Heart right ventricle (tissue), 16 donors: ENCODE measurements around the gene NHS. TPM values are rescaled to one million over a fixed set of nuclear protein-coding genes. Genes with fewer than 3 reads are reported as not detected.
A peak's percentile ranks its signal among the peaks of the same experiment; 100 is the strongest.

Source experiments
- ATAC-seq, 8 donors: fragments of 200-7000 bp; cut with Tn5 transposase; one replicate each; pipeline ENCODE4 v1.9.1; 2020; ENCODE audit warnings: mild to moderate bottlenecking in 8 of 8, moderate library complexity in 8 of 8, moderate number of reproducible peaks in 1 of 8
- DNase-seq, 2 donors: peaks; one replicate each; pipeline ENCODE4 v3.0.0-alpha.2; 2020
- H3K27ac ChIP-seq, 10 donors: fragments of 200-600 bp; sonication (generic) in 2 of 10; one replicate each; pipeline versions ENCODE4 v1.5.0 to v1.8.0; 2020 to 2022; ENCODE audit warnings: mild to moderate bottlenecking in 3 of 10
- H3K27me3 ChIP-seq, 7 donors: fragments of 200-600 bp; one replicate each; pipeline ENCODE4 v1.8.0; 2021 to 2022; ENCODE audit warnings: mild to moderate bottlenecking in 2 of 7
- H3K36me3 ChIP-seq, 9 donors: fragments of 200-600 bp; sonication (generic) in 1 of 9; one replicate each; pipeline versions ENCODE4 v1.5.0 to v1.8.0; 2020 to 2022; ENCODE audit warnings: mild to moderate bottlenecking in 2 of 9
- H3K4me1 ChIP-seq, 9 donors: fragments of 200-600 bp; sonication (generic) in 1 of 9; one replicate each; pipeline versions ENCODE4 v1.5.0 to v1.8.0; 2020 to 2022; ENCODE audit warnings: mild to moderate bottlenecking in 4 of 9
- H3K4me3 ChIP-seq, 10 donors: fragments of 200-600 bp; sonication (generic) in 2 of 10; one replicate each; pipeline versions ENCODE4 v1.5.0 to v1.8.0; 2020 to 2022; ENCODE audit warnings: mild to moderate bottlenecking in 7 of 10, moderate library complexity in 2 of 10
- H3K9me3 ChIP-seq, 11 donors: fragments of 200-600 bp in 10 of 11; sonication (generic) in 2 of 11; one replicate each; pipeline versions ENCODE4 v1.5.0 to v1.8.0; 2013 to 2022; ENCODE audit warnings: mild to moderate bottlenecking in 2 of 11, control low read depth in 1 of 11, moderate library complexity in 1 of 11
- CTCF ChIP-seq, 9 donors: fragments of 200-600 bp; sonication (generic) in 2 of 9; IDR thresholded peaks; one replicate each; pipeline versions ENCODE4 v1.5.0 to v1.8.0; 2021 to 2022; ENCODE audit warnings: antibody characterized with exemption in 9 of 9, mild to moderate bottlenecking in 5 of 9, moderate library complexity in 1 of 9
- WGBS, 2 donors: extraction: QIAGEN DNeasy Blood & Tissue Kit; methylation state at CpG; one replicate each; pipeline ENCODE4 v1.1.7; 2013; ENCODE audit warnings: inconsistent platforms in 1 of 2; 5-methylcytosine and 5-hydroxymethylcytosine counted together
- intact Hi-C, 10 donors: fragments of 100-400 bp; cut with DNase I; formaldehyde crosslinking; loops; one replicate each; pipeline versions ENCODE4 v1.11.1 to v1.14.2; 2022
- polyA plus RNA-seq, 2 donors: library from polyadenylated mRNA; stranded (reverse); fragments of 200-250 nt; gene quantifications; one replicate each; pipeline ENCODE4 v1.2.3, GENCODE V29; 2013
- total RNA-seq, 10 donors: library from RNA; stranded (reverse); fragmentation: NEBNext Ultra II Directional in 3 of 10; extraction: Animal tissue kit (Norgen Biotek cat#: 25700) in 3 of 10; gene quantifications; one replicate each; pipeline versions ENCODE4 v1.2.1 to v1.2.4, GENCODE V29; 2021 to 2023
- donor health status: Arrhythmogenic right ventricular cardiomyopathy.
- donor health status: ischemic (EF 13 %, LVEDD 7.1; RV severe dilation, severe dysfunction).
- donor health status: healthy with polysubstance abuse.
- donor health status: DM: no; HTN: yes; CAD: no.
- donor health status: DM: no; HTN: no; CAD: no.
- donor health status: ischemic (EF 25% LVEDD 6.9; RV normal size, moderate dysfunction).
- donor health status: ischemic (EF 25% LVEDD 5.7; RV mildly dilated, moderate dysfunction).
- donor health status: healthy.
- donor health status: DM: yes; HTN: yes; CAD: no.
- donor health status: Ischemic cardiomyopathy.
- donor health status: ischemic (EF 35%, LVEDD 5.7; RV mildly dilated, moderate dysfunction).
- donor health status: nonischemic (EF 11% LVEDD 7.7; RV severe dilation, severe dysfunction).
- donor health status: DM: yes; HTN: yes; CAD: no.
- donor health status: PGD.
- donor health status: ischemic (EF 29% LVEDD 5.4; RV normal size, mild dysfunction).
- donor health status: nonischemic (EF 23%, LVEDD 6.1; RV moderate dilation, normal function).

NHS gene
- total and polyA plus RNA-seq, 12 donors, result 0.20 to 2.7 (median 1.2) TPM

GRCh38 chrX:17656035-17656418 lies 281.0 kb downstream of the NHS start:
- intact Hi-C loops, result no loop called here
- Histone ChIP-seq H3K4me3 (peak overlapping the region in 9 of 10 donors; percentile 5 to 44 (median 38)), H3K27ac (no peak overlapping the region), H3K4me1 (peaks cover 0 to 15% (median 0%) of the 10 kb centered on the region in 9 donors), H3K27me3 (peaks cover 0 to 55% (median 0%) of the 10 kb centered on the region in 7 donors), H3K36me3 (no peaks in the 10 kb centered on the region), H3K9me3 (no peaks in the 10 kb centered on the region)
- TF ChIP-seq CTCF (IDR thresholded peaks at IDR 0.05), result no peak
- WGBS, 2 donors, result 1% methylated on average over 15 to 36 of the region's 36 CpGs
- peak in 4 of 8 donors; percentile 21 to 69 (median 40) for ATAC-seq
- no peak for DNase-seq

DNA sequence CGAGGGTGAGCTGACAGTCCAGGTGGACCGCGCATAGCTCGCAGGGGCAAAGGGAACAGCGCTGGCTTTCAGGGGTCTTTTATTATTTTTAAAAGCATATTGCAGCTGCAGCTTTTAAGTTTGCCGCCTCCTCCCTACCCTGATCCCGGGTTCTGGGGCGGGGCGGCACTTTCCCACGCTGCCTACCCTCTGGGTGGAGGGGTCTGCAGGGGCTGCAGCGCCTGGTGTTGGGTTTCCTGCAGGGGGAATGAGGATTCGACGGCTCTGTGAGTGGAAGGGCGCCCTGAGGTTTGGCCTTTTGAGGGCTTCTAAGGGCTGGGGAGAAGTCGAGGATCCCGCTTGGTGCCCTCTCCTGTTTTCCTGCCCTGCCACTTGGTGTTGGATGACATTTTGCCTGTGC lies 281.6 kb downstream of the NHS start:
- no peak for ATAC-seq
- WGBS, 2 donors, result 26 to 34% methylated on average over 16 of the region's 16 CpGs
- DNase-seq, result no peak
- intact Hi-C loops, result no loop called here
- Histone ChIP-seq H3K9me3 (no peaks in the 10 kb centered on the region), H3K4me3 (peak overlapping the region in 3 of 10 donors; percentile 5 to 42 (median 38)), H3K36me3 (no peaks in the 10 kb centered on the region), H3K4me1 (peaks cover 0 to 15% (median 0%) of the 10 kb centered on the region in 9 donors), H3K27me3 (peaks cover 0 to 55% (median 0%) of the 10 kb centered on the region in 7 donors), H3K27ac (no peak overlapping the region)
- no peak for TF ChIP-seq CTCF (IDR thresholded peaks at IDR 0.05)

- Histone ChIP-seq H3K4me1 (no peaks in the 10 kb centered on the region), H3K36me3 (no peaks in the 10 kb centered on the region), H3K9me3 (no peaks in the 10 kb centered on the region), H3K27ac (no peak overlapping the region), H3K4me3 (no peak overlapping the region), H3K27me3 (peaks cover 0 to 27% (median 0%) of the 10 kb centered on the region in 7 donors)
- intact Hi-C loops, result no loop called here
- DNase-seq, result no peak
- 94 to 96% methylated on average over 3 of the region's 3 CpGs for WGBS, 2 donors
- ATAC-seq, result no peak
- no peak for TF ChIP-seq CTCF (IDR thresholded peaks at IDR 0.05)
These were observed 287.4 kb downstream of the NHS start for GRCh38 chrX:17662391-17662790.

DNA sequence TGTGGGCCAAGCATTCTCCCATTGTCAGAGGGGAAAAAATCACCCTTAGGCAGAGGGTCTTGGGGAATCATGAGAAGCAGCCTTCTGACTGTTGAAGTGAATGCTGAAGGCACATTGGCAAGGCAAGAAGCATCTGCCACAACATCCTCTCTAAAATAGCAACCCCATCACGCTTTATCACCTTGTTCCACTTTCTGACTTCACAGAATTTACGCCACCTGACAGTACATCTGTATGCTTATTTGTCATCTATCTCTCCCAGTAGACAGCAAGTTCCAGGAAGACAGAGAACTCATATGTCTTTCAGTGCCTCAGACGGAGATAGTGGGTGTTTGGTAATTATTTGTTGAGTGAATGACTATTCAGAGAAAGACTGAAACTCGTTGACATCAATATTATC lies 293.9 kb downstream of the NHS start:
- Histone ChIP-seq H3K9me3 (no peaks in the 10 kb centered on the region), H3K36me3 (no peaks in the 10 kb centered on the region), H3K4me3 (no peak overlapping the region), H3K4me1 (no peaks in the 10 kb centered on the region), H3K27ac (no peak overlapping the region), H3K27me3 (peaks cover 0 to 11% (median 0%) of the 10 kb centered on the region in 7 donors)
- 83 to 86% methylated on average over 4 of the region's 4 CpGs for WGBS, 2 donors
- ATAC-seq (no peak), DNase-seq (no peak)
- TF ChIP-seq CTCF (IDR thresholded peaks at IDR 0.05), result no peak
- intact Hi-C loops, result no loop called here
